Ishikawa (cell line): Measurements from ENCODE around the gene CEACAM6.

ENCODE experiments used
- CEBPB ChIP-seq: IDR thresholded peaks from 2 replicates; pipeline ENCODE4 v1.6.1; 2012
- CREB1 ChIP-seq: IDR thresholded peaks from 2 replicates; pipeline ENCODE4 v1.6.1; 2012; ENCODE audit warnings: low read depth
- EGR1 ChIP-seq: IDR thresholded peaks from 2 replicates; pipeline ENCODE4 v1.6.1; 2012
- EP300 ChIP-seq: IDR thresholded peaks from 2 replicates; pipeline ENCODE4 v1.6.1; 2012; ENCODE audit warnings: borderline replicate concordance
- FOXM1 ChIP-seq: IDR thresholded peaks from 2 replicates; pipeline ENCODE4 v1.6.1; 2012; ENCODE audit warnings: low read depth, borderline replicate concordance
- NFIC ChIP-seq: IDR thresholded peaks from 2 replicates; pipeline ENCODE4 v1.6.1; 2012
- RAD21 ChIP-seq: IDR thresholded peaks from 2 replicates; pipeline ENCODE4 v1.6.1; 2012; ENCODE audit warnings: low read depth
- REST ChIP-seq: IDR thresholded peaks from 2 replicates; pipeline ENCODE4 v1.6.1; 2012; ENCODE audit warnings: low read depth, mild to moderate bottlenecking
- TAF1 ChIP-seq: IDR thresholded peaks from 2 replicates; pipeline ENCODE4 v1.6.1; 2012; ENCODE audit warnings: low read depth, mild to moderate bottlenecking
- TCF12 ChIP-seq: IDR thresholded peaks from 2 replicates; pipeline ENCODE4 v1.6.1; 2012; ENCODE audit warnings: low read depth
- TEAD4 ChIP-seq: IDR thresholded peaks from 2 replicates; pipeline ENCODE4 v1.6.1; 2012
- YY1 ChIP-seq: IDR thresholded peaks from 2 replicates; pipeline ENCODE4 v1.6.1; 2012; ENCODE audit warnings: low read depth
- ZBTB7A ChIP-seq: IDR thresholded peaks from 2 replicates; pipeline ENCODE4 v1.6.1; 2012; ENCODE audit warnings: low read depth
- TF ChIP-seq, protein P1 (sequence below): IDR thresholded peaks from 2 replicates; pipeline ENCODE4 v1.6.1; 2012
- TF ChIP-seq, protein P2 (sequence below): IDR thresholded peaks from 2 replicates; pipeline ENCODE4 v1.6.1; 2012

CEACAM6 gene

GRCh38 chr19:41801031-41801430 lies 45.7 kb downstream of the CEACAM6 start:
- TF ChIP-seq CEBPB (no peak), NFIC (no peak), TEAD4 (no peak), EGR1 (no peak), TAF1 (no peak), YY1 (no peak), RAD21 (no peak), REST (no peak), CREB1 (no peak), TCF12 (no peak)
- TF ChIP-seq, protein P1, sequence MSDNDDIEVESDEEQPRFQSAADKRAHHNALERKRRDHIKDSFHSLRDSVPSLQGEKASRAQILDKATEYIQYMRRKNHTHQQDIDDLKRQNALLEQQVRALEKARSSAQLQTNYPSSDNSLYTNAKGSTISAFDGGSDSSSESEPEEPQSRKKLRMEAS, result no peak
- TF ChIP-seq, protein P2, sequence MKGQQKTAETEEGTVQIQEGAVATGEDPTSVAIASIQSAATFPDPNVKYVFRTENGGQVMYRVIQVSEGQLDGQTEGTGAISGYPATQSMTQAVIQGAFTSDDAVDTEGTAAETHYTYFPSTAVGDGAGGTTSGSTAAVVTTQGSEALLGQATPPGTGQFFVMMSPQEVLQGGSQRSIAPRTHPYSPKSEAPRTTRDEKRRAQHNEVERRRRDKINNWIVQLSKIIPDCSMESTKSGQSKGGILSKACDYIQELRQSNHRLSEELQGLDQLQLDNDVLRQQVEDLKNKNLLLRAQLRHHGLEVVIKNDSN, result no peak

DNA sequence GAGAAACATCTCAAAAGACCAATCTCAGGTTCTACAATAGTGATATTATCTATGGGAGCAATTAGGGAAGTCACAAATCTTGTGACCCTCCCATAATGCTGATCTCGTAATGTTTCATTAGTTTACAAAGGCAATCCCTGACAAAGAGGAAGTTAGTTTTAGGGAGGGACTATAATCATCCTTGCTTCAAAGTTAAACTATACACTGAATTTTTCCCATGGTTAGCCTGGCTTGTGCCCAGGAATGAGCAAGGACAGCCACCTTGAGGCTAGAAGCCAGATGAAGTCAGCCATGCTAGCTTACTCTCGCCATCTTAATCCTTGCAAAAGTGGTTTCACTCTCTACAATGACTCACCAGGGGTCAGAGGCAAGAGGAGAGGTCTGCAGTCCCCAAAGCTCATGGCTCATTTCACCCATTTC lies 46.5 kb downstream of the CEACAM6 start:
- no peak for TF ChIP-seq FOXM1

DNA sequence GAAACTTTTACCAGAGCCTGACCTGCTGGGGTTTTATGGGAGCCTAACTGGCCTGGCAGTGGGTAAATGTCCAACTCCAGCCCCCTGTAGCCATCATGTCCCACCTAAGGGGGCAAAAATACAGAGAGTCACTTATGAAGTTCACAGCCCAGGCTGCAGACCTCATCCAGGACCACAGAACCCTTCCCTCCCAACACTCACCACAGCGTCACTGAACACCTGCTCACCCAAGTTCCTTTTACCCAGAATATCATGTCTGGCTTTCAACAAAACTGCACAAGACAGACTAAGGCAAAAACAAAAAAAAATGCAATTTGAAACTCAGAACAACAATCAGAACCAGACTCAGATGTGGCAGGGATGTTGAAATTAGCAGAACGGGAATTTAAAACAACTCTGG lies 47.4 kb downstream of the CEACAM6 start:
- TF ChIP-seq TAF1 (no peak), CEBPB (no peak), RAD21 (no peak), FOXM1 (no peak)
- TF ChIP-seq, protein P2, result no peak

GRCh38 chr19:41804336-41804735 lies 49.0 kb downstream of the CEACAM6 start:
- TF ChIP-seq CEBPB (no peak), TCF12 (no peak), ZBTB7A (no peak), NFIC (no peak), REST (no peak), FOXM1 (no peak), CREB1 (no peak), TEAD4 (no peak), EGR1 (no peak), TAF1 (no peak), RAD21 (no peak), YY1 (no peak), EP300 (no peak)
- TF ChIP-seq, protein P2, result no peak
- TF ChIP-seq, protein P1, result no peak

DNA sequence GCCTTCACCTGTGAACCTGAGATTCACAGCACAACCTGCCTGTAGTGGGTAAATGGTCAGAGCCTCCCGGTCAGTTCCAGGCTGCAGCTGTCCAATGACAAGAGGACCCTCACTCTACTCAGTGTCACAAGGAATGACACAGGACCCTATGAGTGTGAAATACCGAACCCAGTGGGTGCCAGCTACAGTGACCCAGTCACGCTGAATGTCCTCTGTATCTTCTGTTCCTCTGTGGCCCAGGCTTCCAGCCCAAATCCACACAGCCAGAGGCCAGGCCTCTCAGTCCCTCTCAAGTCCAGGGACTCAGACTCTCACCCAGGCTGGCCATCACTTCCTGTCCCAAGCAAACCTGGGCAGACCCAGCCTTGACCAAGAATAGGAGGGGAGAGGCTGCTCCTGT lies 51.8 kb downstream of the CEACAM6 start:
- TF ChIP-seq, protein P2, result no peak
- TF ChIP-seq TAF1 (no peak), REST (no peak), FOXM1 (no peak), CEBPB (no peak), EGR1 (no peak), TCF12 (no peak), NFIC (no peak), CREB1 (no peak), RAD21 (no peak), EP300 (no peak), ZBTB7A (no peak), YY1 (no peak), TEAD4 (no peak)
- TF ChIP-seq, protein P1, result no peak
